K562 (cell line): ENCODE data around the gene PCSK5. TPM values are rescaled to one million over a fixed set of nuclear protein-coding genes. Genes with fewer than 3 reads are reported as not detected.

Experiments used
- ATAC-seq: fragments of 200-7000 bp; cut with Tn5 transposase; 3 replicates; pipeline ENCODE4 v1.9.1; 2020; ENCODE audit warnings: moderate library complexity
- BruUV-seq: library from RNA; stranded (reverse); fragments of 400-500 nt; replicated peaks from 2 replicates; lab custom pipeline; 2021; lab: Mats Ljungman, UMichigan
- CTCF ChIA-PET: fragments of 300-600 bp; formaldehyde crosslinking; extraction: SDS; loops from one replicate; lab custom pipeline; 2021; ENCODE audit warnings: low intra/inter-chr PET ratio; lab: Yijun Ruan, JAX
- POLR2A ChIA-PET: fragments of 300-600, 350-650 bp; sonication (Branson Sonifier 250); formaldehyde crosslinking; extraction: SDS; loops from one replicate; lab custom pipeline; 2021; ENCODE audit warnings: antibody characterized with exemption, inconsistent platforms; lab: Yijun Ruan, JAX
- DNase-seq, 4 experiments: peaks; one replicate each; pipeline versions ENCODE4 v3.0.0 to v3.0.0-alpha.2; 2011 to 2018; ENCODE audit warnings: low spot score in 3 of 4, mixed read lengths in 3 of 4; ENCODE audit errors: extremely low read depth in 1 of 4
- FAIRE-seq: peaks from 2 replicates; lab custom pipeline; 2011; peaks lifted over from hg19 to GRCh38; lab: Jason Lieb, UNC
- H2AFZ ChIP-seq: 2 replicates; pipeline ENCODE4 v1.6.0; 2011; ENCODE audit warnings: low read depth, low read length, control low read depth, inconsistent platforms
- H3K27ac ChIP-seq: fragments of 200-600 bp; 3 replicates; pipeline ENCODE4 v1.8.0; 2011; ENCODE audit warnings: low read depth, mild to moderate bottlenecking, control low read depth, inconsistent platforms, low read length, moderate library complexity, mixed read lengths; ENCODE audit errors: extremely low read depth
- H3K27me3 ChIP-seq, 2 experiments: fragments of 300-600 bp in 1 of 2; 2 replicates in 1 of 2; 3 replicates in 1 of 2; pipeline versions ENCODE4 v1.6.0 to v1.8.0; 2011; ENCODE audit warnings: inconsistent platforms in 2 of 2, low read length in 2 of 2, mild to moderate bottlenecking in 1 of 2, mixed read lengths in 1 of 2, moderate library complexity in 1 of 2; ENCODE audit not compliant: control insufficient read depth in 2 of 2, insufficient read depth in 2 of 2
- H3K36me3 ChIP-seq: fragments of 300-600 bp; 3 replicates; pipeline ENCODE4 v1.8.0; 2011; ENCODE audit warnings: mild to moderate bottlenecking, low read length, inconsistent platforms; ENCODE audit not compliant: control insufficient read depth, insufficient read depth
- H3K4me1 ChIP-seq, 2 experiments: fragments of 200-600 bp in 1 of 2; replicated peaks in 1 of 2; 2 replicates in 1 of 2; 3 replicates in 1 of 2; pipeline versions ENCODE4 v1.5.1 to v1.8.0; 2011; ENCODE audit warnings: inconsistent platforms in 2 of 2, low read length in 2 of 2, mild to moderate bottlenecking in 1 of 2, mixed read lengths in 1 of 2, moderate library complexity in 1 of 2; ENCODE audit not compliant: control insufficient read depth in 2 of 2, insufficient read depth in 2 of 2
- H3K4me2 ChIP-seq: 2 replicates; pipeline ENCODE4 v1.6.1; 2011; ENCODE audit warnings: low read length, control low read depth, inconsistent platforms, mixed read lengths; ENCODE audit not compliant: insufficient read depth
- H3K4me3 ChIP-seq: fragments of 200-600 bp; sonication (generic), shearing (Covaris generic); 2 replicates; pipeline ENCODE4 v1.5.1; 2016; ENCODE audit warnings: control low read depth, inconsistent platforms
- H3K79me2 ChIP-seq: fragments of 200-600 bp; 3 replicates; pipeline ENCODE4 v1.8.0; 2011; ENCODE audit warnings: low read length, inconsistent platforms; ENCODE audit not compliant: control insufficient read depth, insufficient read depth
- H3K9ac ChIP-seq, 2 experiments: 2 replicates each; pipeline versions ENCODE4 v1.6.0 to v1.6.1; 2011; ENCODE audit warnings: low read depth in 2 of 2, low read length in 2 of 2, control low read depth in 1 of 2, inconsistent platforms in 1 of 2, mild to moderate bottlenecking in 1 of 2, mixed read lengths in 1 of 2; ENCODE audit not compliant: insufficient read depth in 1 of 2
- H3K9me1 ChIP-seq: one replicate; pipeline ENCODE4 v1.6.0; 2011; ENCODE audit warnings: inconsistent platforms, mild to moderate bottlenecking, low read length, moderate library complexity; ENCODE audit not compliant: control insufficient read depth, insufficient read depth
- H3K9me3 ChIP-seq: replicated peaks from 2 replicates; pipeline ENCODE4 v1.5.1; 2011; ENCODE audit warnings: low read depth, low read length, inconsistent platforms; ENCODE audit not compliant: control insufficient read depth, insufficient read depth
- H4K20me1 ChIP-seq: replicated peaks from 2 replicates; pipeline ENCODE4 v1.6.1; 2011; ENCODE audit warnings: low read length, inconsistent platforms, mixed read lengths; ENCODE audit not compliant: control insufficient read depth, insufficient read depth
- HNRNPUL1 ChIP-seq: fragments of 200-400 bp; formaldehyde crosslinking; IDR thresholded peaks from 2 replicates; pipeline ENCODE4 v1.6.1; 2017; ENCODE audit warnings: low read length
- TAL1 ChIP-seq: fragments of 450-650 bp; IDR thresholded peaks from 2 replicates; pipeline ENCODE4 v1.6.1; 2016; ENCODE audit warnings: mild to moderate bottlenecking
- ZC3H11A ChIP-seq: IDR thresholded peaks from 2 replicates; pipeline ENCODE4 v1.6.1; 2012; ENCODE audit warnings: low read depth, low read length, improper control_type of control experiment
- ZFPM2 ChIP-seq: fragments of 250-450 bp; sonication (Bioruptor Pico); IDR thresholded peaks from 2 replicates; pipeline ENCODE4 v1.5.1; 2022; ENCODE audit warnings: mild to moderate bottlenecking
- ZKSCAN3 ChIP-seq: fragments of 250-450 bp; sonication (Bioruptor Pico); IDR thresholded peaks from 2 replicates; pipeline ENCODE4 v1.4.0; 2020
- ZNF143 ChIP-seq: sonication (generic); formaldehyde crosslinking; IDR thresholded peaks from 2 replicates; pipeline ENCODE4 v1.9.0; 2022; ENCODE audit warnings: mild to moderate bottlenecking, missing genetic modification reagents
- ZNF586 ChIP-seq: fragments of 450-650 bp; formaldehyde crosslinking; conservative IDR thresholded peaks from 2 replicates; pipeline ENCODE4 v1.4.0; 2020; ENCODE audit warnings: mild to moderate bottlenecking, moderate library complexity
- WGBS: fragments of 100-300 bp; shearing (Covaris generic); methylation state at CpG from one replicate; pipeline ENCODE4 v1.1.6; 2016; ENCODE audit warnings: low coverage, mixed read lengths; ENCODE audit not compliant: insufficient coverage; ENCODE audit errors: missing lambda C conversion rate; 5-methylcytosine and 5-hydroxymethylcytosine counted together
- in situ Hi-C: fragments of 300-500 bp; cut with MboI; formaldehyde crosslinking; loops from 4 replicates; pipeline ENCODE4 v1.15.0; 2018; ENCODE audit warnings: inconsistent platforms, mixed read lengths
- intact Hi-C: fragments of 100-400 bp; cut with micrococcal nuclease; formaldehyde crosslinking; loops from 2 replicates; pipeline ENCODE4 v1.14.2; 2022
- polyA plus RNA-seq, 8 experiments: library from polyadenylated mRNA; depleted of rRNA in 4 of 8; stranded (reverse) in 5 of 8; unstranded in 3 of 8; fragments of >200 nt; fragmentation: Nextera tagmentation in 2 of 8; fragmentation: Illumina TruSeq in 1 of 8; extraction: Ambion mirVana in 2 of 8; extraction: Trizol in 1 of 8; gene quantifications; 2 replicates each; pipeline versions ENCODE4 v1.2.1 to v1.2.3, GENCODE V29; 2011 to 2014; ENCODE audit warnings: inconsistent platforms in 1 of 8, missing spikeins in 1 of 8
- total RNA-seq, 7 experiments: library from RNA; depleted of rRNA in 6 of 7; stranded (reverse); fragments of >200 nt in 6 of 7; fragmentation: Illumina TruSeq in 2 of 7; extraction: Trizol in 2 of 7; gene quantifications; 2 replicates each; pipeline versions ENCODE4 v1.2.1 to v1.2.3, GENCODE V29; 2011 to 2021; ENCODE audit warnings: low replicate concordance in 1 of 7
- TF ChIP-seq, protein P1 (sequence below), 2 experiments: fragments of 200-800 bp in 1 of 2; sonication (Bioruptor generic) in 1 of 2; sonication (generic) in 1 of 2; formaldehyde crosslinking in 1 of 2; IDR thresholded peaks in 1 of 2; conservative IDR thresholded peaks in 1 of 2; 2 replicates each; pipeline versions ENCODE4 v1.5.0 to v1.6.1; 2016 to 2020; ENCODE audit warnings: missing compliant biosample characterization in 1 of 2, missing genetic modification characterization in 1 of 2, missing genetic modification reagents in 1 of 2

PCSK5 gene
- total and polyA plus RNA-seq, 9 of the 15 experiments (the other 6 are each of a cell fraction or from before 2014, with no cell fraction given): not detected

DNA sequence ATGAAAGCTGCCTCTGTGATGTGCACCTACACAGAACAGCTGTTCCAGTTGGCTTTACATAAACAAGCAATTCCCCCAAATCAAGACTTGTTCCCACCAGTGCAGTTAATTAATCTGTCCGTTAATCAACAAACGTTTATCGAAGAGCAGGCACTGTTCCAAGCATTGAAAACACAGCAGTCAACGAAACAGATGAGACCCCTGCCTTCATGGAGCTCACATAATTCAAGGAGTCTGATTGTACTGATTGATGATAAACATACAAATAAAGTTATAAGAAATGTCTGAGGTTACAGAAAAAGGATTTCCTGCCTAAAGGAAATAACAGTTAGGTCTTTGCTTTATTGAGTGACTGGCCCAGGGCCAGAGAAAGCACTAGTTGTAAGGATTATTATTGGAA is 26.2 kb upstream of the PCSK5 start:
- 3% methylated on average over 4 of the region's 4 CpGs for WGBS
- in situ Hi-C loops: no loop called here
- no peaks in the 10 kb centered on the region for H3K27me3 ChIP-seq

More for the DNA sequence above, 26.2 kb upstream of the PCSK5 start:
- no peaks in the 10 kb centered on the region for H3K36me3 ChIP-seq
- no peak overlapping the region for H3K27ac ChIP-seq
- ATAC-seq (no peak), FAIRE-seq (no peak), DNase-seq (no peak)
- H3K4me3 ChIP-seq: no peak overlapping the region
- no peaks in the 10 kb centered on the region for H3K4me1 ChIP-seq
- intact Hi-C loops: loop anchor here (10.0 kb wide), 1 partner anchor 431 kb away; no protein-coding TSS in a partner anchor
- no peaks in the 10 kb centered on the region for H4K20me1 ChIP-seq
- H2AFZ ChIP-seq: no peak overlapping the region
- BruUV-seq: no TSS peak
- H3K9me1 ChIP-seq: no peaks in the 10 kb centered on the region
- H3K4me2 ChIP-seq: no peak overlapping the region
- ChIA-PET CTCF (no interaction called here), POLR2A (no interaction called here)
- TF ChIP-seq HNRNPUL1 (no peak), ZNF586 (CRISPR knock-in tag) (no peak), TAL1 (no peak), ZKSCAN3 (no peak), ZFPM2 (no peak), ZNF143 (no peak), ZC3H11A (no peak)
- TF ChIP-seq, protein P1, sequence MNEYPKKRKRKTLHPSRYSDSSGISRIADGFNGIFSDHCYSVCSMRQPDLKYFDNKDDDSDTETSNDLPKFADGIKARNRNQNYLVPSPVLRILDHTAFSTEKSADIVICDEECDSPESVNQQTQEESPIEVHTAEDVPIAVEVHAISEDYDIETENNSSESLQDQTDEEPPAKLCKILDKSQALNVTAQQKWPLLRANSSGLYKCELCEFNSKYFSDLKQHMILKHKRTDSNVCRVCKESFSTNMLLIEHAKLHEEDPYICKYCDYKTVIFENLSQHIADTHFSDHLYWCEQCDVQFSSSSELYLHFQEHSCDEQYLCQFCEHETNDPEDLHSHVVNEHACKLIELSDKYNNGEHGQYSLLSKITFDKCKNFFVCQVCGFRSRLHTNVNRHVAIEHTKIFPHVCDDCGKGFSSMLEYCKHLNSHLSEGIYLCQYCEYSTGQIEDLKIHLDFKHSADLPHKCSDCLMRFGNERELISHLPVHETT (CRISPR knock-in tag; conservative IDR thresholded peaks at IDR 0.05 in 1 of 2, IDR thresholded peaks at IDR 0.05 in 1 of 2): no peak
- H3K9ac ChIP-seq: no peak overlapping the region
- no peaks in the 10 kb centered on the region for H3K79me2 ChIP-seq
- H3K9me3 ChIP-seq: no peaks in the 10 kb centered on the region
